Left cardiac atrium (tissue), 4 donors: ENCODE data around the gene RAB6B. TPM values are rescaled to one million over a fixed set of nuclear protein-coding genes. Genes with fewer than 3 reads are reported as not detected.

Source experiments
- ATAC-seq, 2 donors: fragments of 200-7000 bp; cut with Tn5 transposase; one replicate each; pipeline ENCODE4 v1.9.1; 2020; ENCODE audit warnings: mild to moderate bottlenecking in 2 of 2, moderate library complexity in 2 of 2
- DNase-seq: peaks from one replicate; pipeline ENCODE4 v3.0.0-alpha.2; 2020
- intact Hi-C, 2 donors: fragments of 100-400 bp; cut with DNase I; formaldehyde crosslinking; loops; one replicate each; pipeline versions ENCODE4 v1.14.1 to v1.15.1; 2022 to 2023
- total RNA-seq, 2 donors: library from RNA; stranded (reverse); fragmentation: NEBNext Ultra II Directional; extraction: Animal tissue kit (Norgen Biotek cat#: 25700); gene quantifications; one replicate each; pipeline ENCODE4 v1.2.1, GENCODE V29; 2021
- donor health status: DM: no; HTN: yes; CAD: no.
- donor health status: DM: no; HTN: yes; CAD: no; lungs with severe emphysema.
- donor health status: DM: yes; HTN: yes; CAD: no.
- donor health status: Dilated cardiomyopathy.

Gene RAB6B
- total RNA-seq, 2 donors from 2014 or later: 41.4 to 41.6 TPM

DNA sequence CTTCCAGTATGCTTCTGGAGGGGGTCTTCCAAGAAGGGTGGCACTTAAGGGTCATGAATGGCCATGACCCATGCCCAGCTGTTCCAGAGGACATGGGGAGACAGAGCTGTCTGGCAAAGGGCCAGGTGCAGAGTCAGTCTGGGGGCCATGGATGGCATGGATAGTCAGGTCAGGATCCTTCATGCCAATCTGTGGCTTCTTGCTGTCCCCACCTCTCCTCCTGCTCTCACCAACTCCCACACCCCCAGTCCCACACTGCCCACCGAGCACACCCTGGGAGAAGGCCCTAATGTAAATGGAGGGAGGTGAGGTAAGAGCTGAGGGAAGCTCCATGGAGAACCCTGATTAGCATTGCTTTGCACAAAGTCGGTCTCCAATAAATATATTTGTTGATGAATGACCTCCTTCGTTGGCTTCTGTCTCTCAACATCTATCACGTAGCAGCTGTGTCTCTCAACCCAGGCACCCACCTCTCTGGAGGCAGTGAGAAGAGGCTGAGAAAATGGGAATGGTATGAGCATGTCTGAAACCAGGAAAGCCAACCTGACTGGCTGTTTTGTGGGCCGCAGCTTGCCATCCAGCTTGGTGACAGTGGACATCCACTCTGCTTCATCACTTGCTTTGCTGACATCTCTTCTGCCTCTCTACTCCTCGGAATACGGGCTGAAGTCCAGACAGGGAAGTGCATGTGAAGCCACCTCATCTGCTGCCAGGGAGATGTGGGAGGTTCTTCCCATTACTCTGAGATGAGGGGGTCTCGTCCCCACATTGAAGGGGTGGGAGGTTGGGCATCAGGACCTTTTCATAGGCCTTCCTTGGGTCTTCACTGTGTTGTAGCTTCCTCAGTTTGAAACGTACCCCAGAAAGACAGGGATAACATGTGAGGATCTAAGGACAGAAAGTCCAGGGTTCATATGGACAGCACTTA, 37.7 kb upstream of the RAB6B start:
- intact Hi-C loops: loop anchor here (5.0 to 10.0 kb wide), 3 partner anchors 111 to 371 kb away; no protein-coding TSS in a partner anchor
- DNase-seq (no peak), ATAC-seq (no peak)

DNA sequence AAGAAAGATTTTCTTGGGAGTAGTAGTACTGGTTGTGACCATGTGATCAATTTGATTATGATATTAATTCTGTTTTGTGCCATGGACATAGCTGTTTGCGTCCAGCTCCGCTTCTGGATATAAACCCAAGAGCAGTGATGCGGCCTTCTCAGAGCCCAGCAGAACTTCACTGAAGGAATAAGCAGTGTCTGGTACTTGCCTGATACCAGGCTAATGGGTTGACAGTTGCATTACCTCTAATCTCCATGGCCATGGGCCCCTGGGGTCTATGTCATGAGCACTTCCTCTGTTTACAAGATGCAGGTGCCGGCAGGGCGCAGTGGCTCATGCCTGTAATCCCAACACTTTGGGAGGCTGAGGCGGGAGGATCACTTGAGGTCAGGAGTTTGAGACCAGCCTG, 36.3 kb upstream of the RAB6B start:
- intact Hi-C loops: loop anchor here (5.0 to 10.0 kb wide), 3 partner anchors 113 to 373 kb away; no protein-coding TSS in a partner anchor
- DNase-seq (no peak), ATAC-seq (no peak)

DNA sequence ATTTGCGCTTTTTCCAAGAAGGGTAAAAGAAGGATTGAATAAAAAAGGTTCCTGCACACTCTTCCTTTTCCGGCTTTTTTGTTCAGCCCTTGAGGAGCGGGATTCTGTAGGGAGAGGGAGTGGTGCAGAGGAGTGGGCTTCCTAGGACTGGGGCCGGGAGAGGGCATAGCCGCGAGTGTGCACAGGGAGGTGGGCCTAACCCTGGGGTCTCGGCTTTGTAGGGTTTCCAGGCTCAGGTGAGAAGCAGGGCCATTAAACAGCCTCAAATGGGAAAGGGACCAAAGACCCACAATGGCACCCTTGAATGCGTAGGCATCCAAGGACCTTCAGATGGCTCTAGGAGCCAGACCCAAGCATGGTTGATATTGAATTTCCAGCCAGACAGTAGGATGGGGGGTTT, 35.4 kb upstream of the RAB6B start:
- ATAC-seq: no peak
- DNase-seq: no peak
- intact Hi-C loops: loop anchor here (5.0 to 10.0 kb wide), 3 partner anchors 114 to 374 kb away; no protein-coding TSS in a partner anchor

DNA sequence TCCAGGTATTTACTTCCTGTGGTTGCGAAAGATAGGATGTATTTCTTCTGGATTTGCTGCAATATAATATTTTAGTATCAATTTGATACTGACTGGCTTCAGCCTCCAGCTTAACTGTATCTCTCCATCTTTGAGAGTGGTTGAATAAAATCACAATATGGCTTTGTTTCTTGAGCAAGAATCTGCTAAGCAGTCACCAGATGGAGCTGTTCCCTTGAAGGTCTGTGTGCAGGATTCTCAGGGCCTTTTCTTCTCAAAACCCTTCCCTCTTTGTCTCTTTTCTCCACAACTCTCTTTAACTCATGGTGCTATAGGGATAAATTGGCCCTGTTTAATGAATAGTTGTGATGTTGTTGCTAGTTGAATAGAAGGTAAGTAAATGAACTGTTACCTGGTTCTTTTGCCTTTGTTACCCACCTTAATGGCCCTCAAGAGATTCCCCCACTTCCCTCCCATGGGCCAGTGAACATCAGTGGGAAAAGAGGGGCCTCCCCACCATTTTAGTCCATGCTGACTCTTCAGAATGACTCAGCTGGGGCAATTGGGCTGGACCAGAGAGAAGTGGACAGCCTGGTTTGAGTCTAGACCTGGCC, 34.8 kb upstream of the RAB6B start:
- no peak for DNase-seq
- intact Hi-C loops: loop anchor here (5.0 to 10.0 kb wide), 3 partner anchors 114 to 374 kb away; no protein-coding TSS in a partner anchor
- ATAC-seq: no peak

DNA sequence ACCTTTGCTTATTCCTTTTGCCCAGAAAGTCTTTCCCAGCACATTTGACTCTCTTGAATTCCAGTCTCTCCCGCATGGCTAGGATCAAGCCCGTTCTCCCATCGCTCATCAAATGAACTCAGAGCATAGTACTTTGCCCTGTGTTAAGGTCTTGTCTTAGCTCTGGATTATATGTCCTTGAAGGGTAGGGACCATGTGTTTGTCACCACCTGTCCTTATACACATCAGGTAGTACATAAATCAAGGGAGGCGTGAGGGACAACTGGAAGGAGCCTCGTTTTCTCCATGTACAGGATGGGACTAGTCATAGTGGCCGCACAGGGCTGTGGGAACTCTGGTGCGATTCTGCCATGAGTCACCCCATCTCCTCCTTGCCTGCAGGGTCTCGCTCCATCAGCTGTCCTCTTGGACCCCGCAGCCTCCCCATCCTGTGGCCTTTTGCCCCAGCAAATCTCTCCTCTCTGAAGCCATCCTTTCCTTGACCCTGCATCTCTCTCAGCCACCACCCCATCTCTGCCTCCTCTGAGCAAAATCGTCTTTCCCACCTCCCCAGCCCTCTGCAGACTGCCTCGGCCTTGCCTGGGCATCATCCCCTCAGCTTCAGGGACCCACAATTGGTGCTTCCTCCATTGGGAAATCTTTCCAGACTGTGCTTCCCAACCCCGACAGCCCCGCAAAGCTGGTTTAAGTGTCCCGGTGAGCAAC, 33.4 kb upstream of the RAB6B start:
- ATAC-seq (no peak), DNase-seq (no peak)
- intact Hi-C loops: loop anchor here (5.0 to 10.0 kb wide), 2 partner anchors 112 to 264 kb away; partner anchors contain the start of gene TOPBP1 (in 1 of the 2)

DNA sequence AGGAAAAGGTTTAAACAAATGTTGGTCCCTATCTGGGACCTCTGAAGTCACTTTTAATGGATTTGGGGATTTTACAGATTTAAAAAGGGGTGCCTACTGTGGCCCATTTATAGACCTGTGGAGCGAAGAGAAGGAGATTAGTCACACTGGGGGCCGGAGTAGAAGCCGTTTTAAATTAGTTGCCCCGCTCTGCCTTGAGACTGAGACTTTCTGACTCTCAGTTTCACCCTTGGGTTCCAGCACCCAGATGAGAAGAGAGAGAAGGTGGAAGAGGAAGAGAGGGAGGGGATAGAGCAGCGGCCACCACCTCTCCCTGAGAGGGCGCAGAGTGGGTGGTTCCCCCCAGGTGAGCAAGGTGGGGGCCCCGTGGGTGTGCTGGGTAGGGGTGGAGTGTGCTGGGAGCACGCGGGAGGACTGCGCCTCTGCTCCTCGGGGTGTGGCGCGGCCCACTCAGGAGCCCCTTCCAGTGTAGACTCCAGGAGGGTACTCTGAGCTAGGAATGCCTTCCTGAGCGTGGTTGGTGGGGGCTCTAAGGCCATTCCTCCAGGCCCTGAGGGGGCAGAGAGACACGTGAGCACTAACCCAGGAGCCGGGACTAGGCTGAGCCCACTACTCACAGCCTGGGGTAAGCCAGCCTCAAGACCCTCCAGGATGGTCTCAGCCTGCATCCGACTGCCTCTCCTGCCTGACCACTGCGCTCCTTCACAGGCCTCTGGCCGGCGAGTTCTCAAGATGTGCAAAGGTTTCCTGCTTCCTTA, 32.6 kb upstream of the RAB6B start:
- no peak for DNase-seq
- peak in 1 of 2 donors; percentile 10 for ATAC-seq
- intact Hi-C loops: loop anchor here (5.0 to 10.0 kb wide), 2 partner anchors 111 to 264 kb away; partner anchors contain the start of gene TOPBP1 (in 1 of the 2)

DNA sequence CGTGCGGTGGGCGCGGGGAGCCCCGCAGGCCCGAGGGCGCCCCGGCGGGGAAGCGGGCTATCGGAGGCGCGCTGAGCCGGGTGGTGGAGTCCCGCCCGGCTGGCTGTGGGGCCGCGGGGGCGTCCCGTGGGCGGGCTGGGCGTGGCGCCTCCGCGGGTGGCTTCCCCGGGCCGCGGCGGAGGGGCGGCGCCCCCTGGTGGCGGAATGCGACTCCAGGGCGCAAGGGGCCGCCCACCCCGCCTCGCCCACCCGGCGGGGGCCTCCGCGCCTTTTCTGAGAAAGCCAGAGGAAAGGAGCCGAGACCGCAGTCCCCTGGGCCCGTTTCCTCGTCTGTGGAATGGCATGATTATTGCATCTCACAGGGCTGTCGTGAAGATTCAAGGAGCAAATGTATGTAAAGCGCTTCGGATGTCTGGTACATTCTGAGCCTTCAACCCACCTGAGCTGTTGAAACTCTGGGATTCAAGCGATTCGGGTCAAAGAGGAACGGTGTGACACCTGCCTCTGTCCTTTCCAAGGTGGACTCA, 31.9 kb upstream of the RAB6B start:
- intact Hi-C loops: loop anchor here (2.0 to 10.0 kb wide), 3 partner anchors 109 to 263 kb away; partner anchors contain the start of gene TOPBP1 (in 1 of the 2)
- ATAC-seq (peak; percentile 88 to 94), DNase-seq (peak; percentile 78)

DNA sequence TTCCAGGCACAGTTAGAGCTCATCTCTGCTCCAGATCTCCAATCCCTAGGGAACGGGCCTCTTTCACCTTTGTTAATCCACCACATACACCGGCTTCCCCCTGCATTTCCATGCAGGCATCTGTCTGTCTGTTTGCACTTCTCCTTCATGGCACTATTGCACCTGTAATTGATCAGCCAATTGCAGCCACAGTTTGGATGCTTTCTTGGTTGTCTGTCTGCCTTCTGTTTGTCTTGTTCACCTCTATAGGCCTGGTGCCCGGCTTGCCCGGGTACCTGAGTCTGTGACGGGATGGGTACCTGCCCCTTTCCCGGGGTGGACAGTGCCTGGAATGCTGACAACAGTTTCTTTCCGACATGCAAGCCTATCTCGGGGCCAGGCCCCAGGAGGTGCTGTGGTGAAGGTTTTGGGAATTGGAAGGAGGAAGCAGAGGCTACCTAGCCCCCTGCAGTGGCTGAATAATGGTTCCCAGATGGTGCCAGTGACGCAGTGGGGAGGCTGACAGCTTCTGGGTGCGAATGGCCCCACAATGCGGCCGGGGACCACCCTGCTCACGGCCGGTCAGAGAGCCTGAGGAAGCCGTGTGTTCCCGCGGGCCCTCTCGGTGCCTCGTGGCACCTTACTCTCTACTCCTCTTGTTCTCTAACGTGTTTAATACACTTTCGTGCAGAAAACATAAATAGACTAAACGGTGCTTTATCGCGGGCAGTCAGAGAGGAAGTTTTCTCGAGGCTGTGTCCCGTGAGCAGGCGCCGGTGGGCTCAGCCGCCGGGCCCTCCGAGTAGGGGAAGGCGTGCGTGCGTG, 31.3 kb upstream of the RAB6B start:
- DNase-seq: no peak
- peak; percentile 23 to 38 for ATAC-seq
- intact Hi-C loops: loop anchor here (2.0 to 10.0 kb wide), 3 partner anchors 108 to 262 kb away; partner anchors contain the start of gene TOPBP1 (in 1 of the 2)

DNA sequence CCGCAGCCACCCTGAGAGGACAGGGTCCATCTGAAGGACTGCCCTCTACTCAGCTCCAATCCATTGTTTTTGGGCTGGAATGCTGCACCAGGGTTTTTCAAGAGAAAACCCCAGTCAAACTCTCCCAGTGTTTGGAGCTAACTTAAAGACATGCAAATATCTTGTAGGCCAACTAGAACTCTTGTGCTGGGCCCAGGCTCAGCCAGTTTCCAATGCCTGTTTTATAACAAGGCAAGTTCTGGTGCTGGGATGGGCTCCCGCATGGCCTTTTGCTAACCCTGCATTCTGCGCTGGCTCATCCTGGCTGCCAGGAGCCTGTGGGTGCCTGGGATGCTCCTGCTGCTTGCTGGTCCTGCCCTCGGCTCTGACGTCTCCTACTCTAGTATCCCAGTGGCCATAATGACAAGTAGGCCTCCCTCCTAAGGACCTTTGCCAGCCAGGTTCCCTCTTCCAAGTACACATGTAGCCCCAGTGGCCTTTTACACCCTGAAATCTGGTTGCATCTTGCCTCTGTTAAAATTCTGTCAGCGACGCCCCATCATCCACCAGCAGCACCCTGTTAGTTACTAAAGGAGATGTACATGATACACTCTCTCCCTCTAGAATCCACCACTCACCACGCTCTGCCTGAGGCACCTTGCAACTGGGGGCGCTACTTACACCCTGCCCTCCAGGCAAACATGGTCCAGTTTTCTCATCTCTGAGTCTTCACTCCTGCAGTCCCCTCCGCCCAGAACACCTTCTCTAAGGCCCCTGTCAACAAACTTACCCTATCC, 30.5 kb upstream of the RAB6B start:
- ATAC-seq: no peak
- intact Hi-C loops: loop anchor here (2.0 to 10.0 kb wide), 3 partner anchors 107 to 261 kb away; partner anchors contain the start of gene TOPBP1 (in 1 of the 2)
- DNase-seq: no peak

DNA sequence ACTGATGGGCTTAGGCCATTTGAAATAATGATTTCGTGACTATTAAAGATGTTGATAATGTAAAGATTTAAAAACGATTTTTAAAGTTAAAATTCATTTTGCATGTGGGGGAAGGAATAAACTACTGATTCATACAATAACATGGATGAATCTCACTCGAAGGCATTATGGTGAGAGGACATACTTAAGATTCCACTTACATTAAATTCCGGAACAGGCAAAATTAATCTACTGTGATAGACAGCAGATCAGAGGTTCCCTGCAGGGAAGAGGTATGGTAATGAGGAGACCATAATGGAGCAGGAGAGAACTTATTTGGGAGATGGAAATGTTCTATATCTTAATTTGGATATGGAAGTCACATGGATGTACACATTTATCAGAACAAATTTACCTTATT, 28.4 kb upstream of the RAB6B start:
- ATAC-seq (no peak), DNase-seq (no peak)
- intact Hi-C loops: loop anchor here in 1 of 2 donors (10.0 kb wide), 1 partner anchor 259 kb away; the partner anchor contains the start of gene TOPBP1

DNA sequence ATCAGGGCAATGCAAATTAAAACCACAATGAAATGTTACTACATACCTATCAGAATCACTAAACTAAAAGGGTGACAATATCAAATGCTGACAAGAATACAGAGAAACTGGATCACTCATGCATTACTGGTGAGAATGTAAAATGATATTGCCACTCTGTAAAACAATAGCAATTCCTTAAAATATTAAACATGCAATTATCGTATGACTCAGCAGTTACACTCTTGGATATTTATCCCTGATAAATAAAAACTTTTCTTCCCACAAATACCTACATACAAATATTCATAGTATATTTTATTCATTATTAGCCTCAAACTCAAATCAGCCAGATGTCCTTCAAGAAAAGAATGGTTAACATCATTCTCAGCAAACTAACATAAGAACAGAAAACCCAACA, 25.9 kb upstream of the RAB6B start:
- ATAC-seq (no peak), DNase-seq (no peak)
- intact Hi-C loops: loop anchor here in 1 of 2 donors (10.0 kb wide), 1 partner anchor 257 kb away; the partner anchor contains the start of gene TOPBP1

DNA sequence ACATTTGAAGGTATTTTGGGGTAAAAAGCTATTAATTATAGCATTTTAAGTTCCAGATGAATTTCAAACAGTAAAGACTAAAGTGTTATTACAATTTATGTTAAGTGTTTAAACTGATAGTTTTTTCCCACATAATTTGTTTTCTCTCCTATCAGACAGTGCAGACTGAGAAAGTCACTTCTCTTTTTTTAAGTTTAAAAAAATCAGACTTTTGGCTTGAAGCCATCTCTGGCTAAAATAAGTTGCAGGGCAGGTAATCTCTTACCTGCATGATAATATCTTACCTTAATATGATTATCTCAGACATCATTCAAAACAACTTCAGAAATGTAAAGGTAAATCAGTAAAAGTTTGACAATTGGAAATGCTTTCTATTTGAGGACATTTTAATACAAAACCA, 21.5 kb upstream of the RAB6B start:
- intact Hi-C loops: no loop called here
- DNase-seq (no peak), ATAC-seq (no peak)

DNA sequence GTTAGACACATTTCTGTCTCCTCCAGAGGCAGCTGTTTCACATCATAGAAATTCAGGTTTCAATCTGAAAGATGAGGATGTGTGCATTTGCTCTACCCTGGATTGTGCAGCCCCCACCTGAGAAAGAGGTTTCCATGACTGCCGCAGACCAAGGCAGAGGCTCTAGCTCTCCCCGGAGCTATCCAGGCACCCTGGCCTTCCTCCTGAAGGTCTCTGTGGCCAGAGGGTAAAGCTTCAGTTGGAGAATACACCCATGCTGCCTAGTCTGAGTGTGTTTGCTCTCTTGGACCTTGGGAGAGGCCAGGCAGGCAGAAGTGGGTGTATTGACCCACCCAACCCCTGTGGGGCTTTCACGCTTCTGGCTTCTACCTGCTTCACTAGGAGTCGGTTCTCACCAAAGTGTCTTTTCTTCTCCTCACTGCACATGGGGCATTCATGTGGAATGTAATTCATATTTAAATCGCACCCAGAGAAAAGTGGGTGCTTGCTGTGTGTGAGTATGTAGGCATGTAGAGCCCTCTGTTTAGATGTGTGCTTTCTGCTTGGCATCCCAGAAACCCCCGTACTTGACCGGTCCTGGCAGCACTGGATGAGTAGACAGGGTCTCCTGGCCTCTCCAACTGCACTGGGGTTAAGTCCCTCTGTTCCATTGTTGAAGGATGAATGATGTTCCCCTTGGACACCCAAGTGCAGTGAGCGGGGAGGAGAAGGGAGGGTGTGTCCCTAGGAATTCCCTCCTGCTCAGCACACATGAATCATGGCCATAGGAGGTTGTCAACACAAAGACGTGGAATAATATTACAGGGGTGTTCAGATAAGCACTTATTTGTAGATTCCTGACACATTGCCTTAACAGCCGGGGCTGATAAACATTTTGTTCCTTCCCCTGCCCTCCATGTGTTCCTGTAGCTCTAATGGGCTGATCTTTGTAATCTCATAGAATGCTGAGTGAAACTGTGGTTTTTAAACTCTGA, 20.3 kb upstream of the RAB6B start:
- ATAC-seq (peak; percentile 74 to 94), DNase-seq (no peak)
- intact Hi-C loops: no loop called here

DNA sequence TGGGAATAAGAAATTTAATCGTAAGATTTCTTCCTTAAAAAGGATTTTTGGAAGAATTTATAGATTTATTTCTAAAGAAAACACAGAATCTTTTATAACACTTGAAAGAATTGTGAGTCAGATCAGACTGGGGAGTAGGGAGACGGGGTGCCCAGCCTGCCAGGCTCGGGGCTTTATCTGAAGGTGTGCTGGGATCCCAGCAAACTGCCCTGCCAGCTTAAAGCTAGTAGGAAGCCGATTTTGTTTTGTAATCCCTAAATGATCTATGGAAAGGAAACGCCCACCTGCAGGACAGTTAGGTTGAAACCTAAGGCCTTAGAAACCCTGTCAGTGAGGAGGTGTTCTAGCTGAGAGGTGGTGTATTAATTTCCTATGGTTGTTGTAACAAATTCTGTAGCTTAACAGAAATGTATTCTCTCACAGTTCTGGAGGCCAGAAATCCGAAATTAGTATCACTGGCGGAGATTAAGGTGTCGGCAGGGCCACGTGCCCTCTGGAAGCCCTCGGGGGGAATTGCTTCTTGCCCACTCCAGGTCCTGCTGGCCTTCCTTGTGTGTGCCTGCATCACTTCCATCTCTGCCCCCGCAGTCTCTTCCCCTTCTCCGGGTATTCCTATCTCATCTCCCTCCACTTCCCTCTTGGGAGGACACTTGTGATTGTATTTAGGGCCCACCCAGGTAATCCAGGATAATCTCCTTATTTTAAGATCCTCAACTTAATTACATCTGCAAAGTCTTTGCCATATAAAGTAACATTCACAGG, 19.3 kb upstream of the RAB6B start:
- intact Hi-C loops: no loop called here
- ATAC-seq: no peak
- DNase-seq: no peak

DNA sequence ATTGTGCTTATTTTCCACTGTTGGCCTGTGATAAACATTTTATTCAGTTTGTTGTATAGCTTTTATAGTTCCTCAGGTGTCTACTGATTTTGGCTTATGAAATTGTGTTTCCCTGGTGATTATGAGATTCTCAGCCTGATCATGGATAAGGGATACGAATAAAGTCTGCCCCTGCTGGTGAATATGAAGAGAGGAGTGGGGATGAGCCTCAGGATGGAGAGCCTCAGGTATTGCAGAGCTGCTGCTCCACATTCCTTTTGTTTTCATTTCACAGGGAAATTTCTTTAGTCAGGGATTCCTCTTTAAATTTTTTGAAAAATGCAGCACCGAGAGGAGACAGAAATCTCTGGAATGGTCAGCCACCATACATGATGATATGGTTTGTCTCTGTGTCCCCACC, 14.7 kb upstream of the RAB6B start:
- DNase-seq: no peak
- intact Hi-C loops: no loop called here
- no peak for ATAC-seq
